MM.1S (cell line): ENCODE results near the gene OSTM1.

Experiments
- EZH2 ChIP-seq: fragments of 300-600 bp; sonication (generic); optimal IDR thresholded peaks from 2 replicates; pipeline ENCODE3; 2017; ENCODE audit warnings: low read depth, mild to moderate bottlenecking, antibody characterized with exemption, low read length, mixed read lengths
- TF ChIP-seq, protein P1 (sequence below): fragments of 300-600 bp; sonication (generic); IDR thresholded peaks from 2 replicates; pipeline ENCODE4 v1.5.1; 2016; ENCODE audit warnings: antibody characterized with exemption, low read length, mixed read lengths

DNA sequence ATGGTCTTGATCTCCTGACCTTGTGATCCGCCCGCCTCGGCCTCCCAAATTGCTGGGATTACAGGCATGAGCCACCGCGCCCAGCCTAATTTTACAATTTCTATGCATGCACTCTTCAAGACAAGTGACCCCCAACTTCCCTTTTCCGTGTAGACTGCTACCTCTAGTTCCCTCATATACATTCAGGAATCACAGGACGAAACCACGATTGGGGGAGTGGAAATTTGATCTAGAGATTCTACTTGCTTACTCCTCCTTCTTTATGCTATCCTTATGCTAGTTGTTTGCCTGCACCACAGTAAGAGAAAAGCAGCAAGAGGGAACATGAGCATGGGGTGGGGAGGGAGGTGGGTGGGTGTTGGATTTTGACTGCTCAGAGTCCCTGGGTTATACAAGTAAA is 34.9 kb downstream of the OSTM1 start:
- TF ChIP-seq, protein P1, sequence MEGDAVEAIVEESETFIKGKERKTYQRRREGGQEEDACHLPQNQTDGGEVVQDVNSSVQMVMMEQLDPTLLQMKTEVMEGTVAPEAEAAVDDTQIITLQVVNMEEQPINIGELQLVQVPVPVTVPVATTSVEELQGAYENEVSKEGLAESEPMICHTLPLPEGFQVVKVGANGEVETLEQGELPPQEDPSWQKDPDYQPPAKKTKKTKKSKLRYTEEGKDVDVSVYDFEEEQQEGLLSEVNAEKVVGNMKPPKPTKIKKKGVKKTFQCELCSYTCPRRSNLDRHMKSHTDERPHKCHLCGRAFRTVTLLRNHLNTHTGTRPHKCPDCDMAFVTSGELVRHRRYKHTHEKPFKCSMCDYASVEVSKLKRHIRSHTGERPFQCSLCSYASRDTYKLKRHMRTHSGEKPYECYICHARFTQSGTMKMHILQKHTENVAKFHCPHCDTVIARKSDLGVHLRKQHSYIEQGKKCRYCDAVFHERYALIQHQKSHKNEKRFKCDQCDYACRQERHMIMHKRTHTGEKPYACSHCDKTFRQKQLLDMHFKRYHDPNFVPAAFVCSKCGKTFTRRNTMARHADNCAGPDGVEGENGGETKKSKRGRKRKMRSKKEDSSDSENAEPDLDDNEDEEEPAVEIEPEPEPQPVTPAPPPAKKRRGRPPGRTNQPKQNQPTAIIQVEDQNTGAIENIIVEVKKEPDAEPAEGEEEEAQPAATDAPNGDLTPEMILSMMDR, result no peak
- no peak for TF ChIP-seq EZH2
